A549 (cell line): ENCODE results near the gene RPS24.

ENCODE experiments used
- CBX2 ChIP-seq: fragments of 200-600 bp; sonication (generic); IDR thresholded peaks from 2 replicates; pipeline ENCODE4 v1.6.1; 2016; ENCODE audit warnings: low read depth, mild to moderate bottlenecking, borderline replicate concordance
- CHD2 ChIP-seq: fragments of 150-350 bp; IDR thresholded peaks from 2 replicates; pipeline ENCODE4 v1.6.1; 2014; ENCODE audit warnings: low read length; ENCODE audit not compliant: partially characterized antibody
- EP300 ChIP-seq, 2 experiments: fragments of >200 bp; sonication (Bioruptor Twin); formaldehyde crosslinking; IDR thresholded peaks; 2 replicates in 1 of 2; 3 replicates in 1 of 2; pipeline ENCODE4 v1.6.1; 2016 to 2017
- JUNB ChIP-seq: fragments of >200 bp; sonication (Bioruptor Twin); formaldehyde crosslinking; IDR thresholded peaks from 2 replicates; pipeline ENCODE4 v1.6.1; 2016
- MAFK ChIP-seq: fragments of 450-650 bp; IDR thresholded peaks from 2 replicates; pipeline ENCODE4 v1.6.1; 2014; ENCODE audit not compliant: partially characterized antibody
- MYC ChIP-seq: IDR thresholded peaks from 2 replicates; pipeline ENCODE4 v1.6.1; 2012; ENCODE audit warnings: mild to moderate bottlenecking, inconsistent platforms, low read length, improper control_type of control experiment, borderline replicate concordance
- NFE2L2 ChIP-seq: fragments of 150-350 bp; conservative IDR thresholded peaks from 2 replicates; pipeline ENCODE4 v1.6.1; 2014; ENCODE audit warnings: low read length
- POLR2A ChIP-seq: IDR thresholded peaks from 2 replicates; pipeline ENCODE4 v1.6.1; 2012; ENCODE audit warnings: mild to moderate bottlenecking, low read length
- RAD21 ChIP-seq, 2 experiments: fragments of >200 bp in 1 of 2; sonication (Bioruptor Twin) in 1 of 2; formaldehyde crosslinking in 1 of 2; IDR thresholded peaks in 1 of 2; conservative IDR thresholded peaks in 1 of 2; 2 replicates in 1 of 2; 3 replicates in 1 of 2; pipeline ENCODE4 v1.6.1; 2012 to 2018; ENCODE audit warnings: inconsistent platforms in 1 of 2
- TF ChIP-seq, protein P1 (sequence below): fragments of >200 bp; sonication (Bioruptor Twin); formaldehyde crosslinking; IDR thresholded peaks from 3 replicates; pipeline ENCODE4 v1.5.1; 2016
- TF ChIP-seq, protein P2 (sequence below): IDR thresholded peaks from 2 replicates; pipeline ENCODE4 v1.6.1; 2012; ENCODE audit warnings: low read depth, borderline replicate concordance
- TF ChIP-seq, protein P3 (sequence below): fragments of 200-600 bp; sonication (generic); IDR thresholded peaks from 2 replicates; pipeline ENCODE4 v1.6.1; 2016; ENCODE audit warnings: antibody characterized with exemption, mild to moderate bottlenecking, moderate library complexity
- TF ChIP-seq, protein P4 (sequence below): fragments of 150-350 bp; IDR thresholded peaks from 2 replicates; pipeline ENCODE4 v1.6.1; 2014; ENCODE audit warnings: low read depth, mild to moderate bottlenecking, low read length

DNA sequence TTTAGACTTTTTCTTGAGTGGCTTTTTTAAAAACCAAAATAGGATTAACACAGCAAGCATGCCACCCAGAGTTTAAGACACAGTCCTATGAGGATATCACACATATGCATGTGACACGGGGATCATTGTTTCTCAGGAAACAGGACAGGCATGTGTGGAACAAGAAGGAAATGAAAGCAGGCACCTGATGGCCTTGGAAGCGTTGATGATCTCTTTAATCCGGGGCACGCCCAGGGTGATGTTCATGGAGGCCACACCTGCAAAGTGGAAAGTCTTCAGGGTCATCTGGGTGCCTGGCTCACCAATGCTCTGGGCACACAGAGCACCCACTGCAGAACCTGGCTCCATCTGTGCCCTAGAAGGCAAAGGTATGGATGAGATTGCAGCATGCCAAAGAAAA is 48.7 kb upstream of the RPS24 start:
- TF ChIP-seq CHD2 (no peak), JUNB (no peak), CBX2 (no peak), POLR2A (no peak), EP300 (IDR thresholded peaks at IDR 0.05) (no peak), MYC (no peak), RAD21 (conservative IDR thresholded peaks at IDR 0.05 in 1 of 2, IDR thresholded peaks at IDR 0.05 in 1 of 2) (no peak), NFE2L2 (no peak), MAFK (no peak)
- TF ChIP-seq, protein P1, sequence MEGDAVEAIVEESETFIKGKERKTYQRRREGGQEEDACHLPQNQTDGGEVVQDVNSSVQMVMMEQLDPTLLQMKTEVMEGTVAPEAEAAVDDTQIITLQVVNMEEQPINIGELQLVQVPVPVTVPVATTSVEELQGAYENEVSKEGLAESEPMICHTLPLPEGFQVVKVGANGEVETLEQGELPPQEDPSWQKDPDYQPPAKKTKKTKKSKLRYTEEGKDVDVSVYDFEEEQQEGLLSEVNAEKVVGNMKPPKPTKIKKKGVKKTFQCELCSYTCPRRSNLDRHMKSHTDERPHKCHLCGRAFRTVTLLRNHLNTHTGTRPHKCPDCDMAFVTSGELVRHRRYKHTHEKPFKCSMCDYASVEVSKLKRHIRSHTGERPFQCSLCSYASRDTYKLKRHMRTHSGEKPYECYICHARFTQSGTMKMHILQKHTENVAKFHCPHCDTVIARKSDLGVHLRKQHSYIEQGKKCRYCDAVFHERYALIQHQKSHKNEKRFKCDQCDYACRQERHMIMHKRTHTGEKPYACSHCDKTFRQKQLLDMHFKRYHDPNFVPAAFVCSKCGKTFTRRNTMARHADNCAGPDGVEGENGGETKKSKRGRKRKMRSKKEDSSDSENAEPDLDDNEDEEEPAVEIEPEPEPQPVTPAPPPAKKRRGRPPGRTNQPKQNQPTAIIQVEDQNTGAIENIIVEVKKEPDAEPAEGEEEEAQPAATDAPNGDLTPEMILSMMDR: no peak
- TF ChIP-seq, protein P2, sequence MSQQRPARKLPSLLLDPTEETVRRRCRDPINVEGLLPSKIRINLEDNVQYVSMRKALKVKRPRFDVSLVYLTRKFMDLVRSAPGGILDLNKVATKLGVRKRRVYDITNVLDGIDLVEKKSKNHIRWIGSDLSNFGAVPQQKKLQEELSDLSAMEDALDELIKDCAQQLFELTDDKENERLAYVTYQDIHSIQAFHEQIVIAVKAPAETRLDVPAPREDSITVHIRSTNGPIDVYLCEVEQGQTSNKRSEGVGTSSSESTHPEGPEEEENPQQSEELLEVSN: no peak
- TF ChIP-seq, protein P3, sequence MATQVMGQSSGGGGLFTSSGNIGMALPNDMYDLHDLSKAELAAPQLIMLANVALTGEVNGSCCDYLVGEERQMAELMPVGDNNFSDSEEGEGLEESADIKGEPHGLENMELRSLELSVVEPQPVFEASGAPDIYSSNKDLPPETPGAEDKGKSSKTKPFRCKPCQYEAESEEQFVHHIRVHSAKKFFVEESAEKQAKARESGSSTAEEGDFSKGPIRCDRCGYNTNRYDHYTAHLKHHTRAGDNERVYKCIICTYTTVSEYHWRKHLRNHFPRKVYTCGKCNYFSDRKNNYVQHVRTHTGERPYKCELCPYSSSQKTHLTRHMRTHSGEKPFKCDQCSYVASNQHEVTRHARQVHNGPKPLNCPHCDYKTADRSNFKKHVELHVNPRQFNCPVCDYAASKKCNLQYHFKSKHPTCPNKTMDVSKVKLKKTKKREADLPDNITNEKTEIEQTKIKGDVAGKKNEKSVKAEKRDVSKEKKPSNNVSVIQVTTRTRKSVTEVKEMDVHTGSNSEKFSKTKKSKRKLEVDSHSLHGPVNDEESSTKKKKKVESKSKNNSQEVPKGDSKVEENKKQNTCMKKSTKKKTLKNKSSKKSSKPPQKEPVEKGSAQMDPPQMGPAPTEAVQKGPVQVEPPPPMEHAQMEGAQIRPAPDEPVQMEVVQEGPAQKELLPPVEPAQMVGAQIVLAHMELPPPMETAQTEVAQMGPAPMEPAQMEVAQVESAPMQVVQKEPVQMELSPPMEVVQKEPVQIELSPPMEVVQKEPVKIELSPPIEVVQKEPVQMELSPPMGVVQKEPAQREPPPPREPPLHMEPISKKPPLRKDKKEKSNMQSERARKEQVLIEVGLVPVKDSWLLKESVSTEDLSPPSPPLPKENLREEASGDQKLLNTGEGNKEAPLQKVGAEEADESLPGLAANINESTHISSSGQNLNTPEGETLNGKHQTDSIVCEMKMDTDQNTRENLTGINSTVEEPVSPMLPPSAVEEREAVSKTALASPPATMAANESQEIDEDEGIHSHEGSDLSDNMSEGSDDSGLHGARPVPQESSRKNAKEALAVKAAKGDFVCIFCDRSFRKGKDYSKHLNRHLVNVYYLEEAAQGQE: no peak
- TF ChIP-seq, protein P4, sequence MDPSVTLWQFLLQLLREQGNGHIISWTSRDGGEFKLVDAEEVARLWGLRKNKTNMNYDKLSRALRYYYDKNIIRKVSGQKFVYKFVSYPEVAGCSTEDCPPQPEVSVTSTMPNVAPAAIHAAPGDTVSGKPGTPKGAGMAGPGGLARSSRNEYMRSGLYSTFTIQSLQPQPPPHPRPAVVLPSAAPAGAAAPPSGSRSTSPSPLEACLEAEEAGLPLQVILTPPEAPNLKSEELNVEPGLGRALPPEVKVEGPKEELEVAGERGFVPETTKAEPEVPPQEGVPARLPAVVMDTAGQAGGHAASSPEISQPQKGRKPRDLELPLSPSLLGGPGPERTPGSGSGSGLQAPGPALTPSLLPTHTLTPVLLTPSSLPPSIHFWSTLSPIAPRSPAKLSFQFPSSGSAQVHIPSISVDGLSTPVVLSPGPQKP: no peak
